Measurements from ENCODE around the gene CDH15. TPM values are rescaled to one million over a fixed set of nuclear protein-coding genes. Genes with fewer than 3 reads are reported as not detected.

Gene CDH15
- total RNA-seq, 1 experiment from 2014 or later, result 0.46 TPM

GRCh38 chr16:89143201-89143741 lies 28.3 kb upstream of the CDH15 start (continued):
- TF ChIP-seq, protein P1, sequence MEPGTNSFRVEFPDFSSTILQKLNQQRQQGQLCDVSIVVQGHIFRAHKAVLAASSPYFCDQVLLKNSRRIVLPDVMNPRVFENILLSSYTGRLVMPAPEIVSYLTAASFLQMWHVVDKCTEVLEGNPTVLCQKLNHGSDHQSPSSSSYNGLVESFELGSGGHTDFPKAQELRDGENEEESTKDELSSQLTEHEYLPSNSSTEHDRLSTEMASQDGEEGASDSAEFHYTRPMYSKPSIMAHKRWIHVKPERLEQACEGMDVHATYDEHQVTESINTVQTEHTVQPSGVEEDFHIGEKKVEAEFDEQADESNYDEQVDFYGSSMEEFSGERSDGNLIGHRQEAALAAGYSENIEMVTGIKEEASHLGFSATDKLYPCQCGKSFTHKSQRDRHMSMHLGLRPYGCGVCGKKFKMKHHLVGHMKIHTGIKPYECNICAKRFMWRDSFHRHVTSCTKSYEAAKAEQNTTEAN (CRISPR knock-in tag; IDR thresholded peaks at IDR 0.05), result no peak
- no peak for TF ChIP-seq HMGA2 (CRISPR knock-in tag; IDR thresholded peaks at IDR 0.05)
- TF ChIP-seq FOXJ3 (CRISPR knock-in tag; IDR thresholded peaks at IDR 0.05; ENCODE audit: borderline replicate concordance), result no peak
- TF ChIP-seq CREM (CRISPR knock-in tag; IDR thresholded peaks at IDR 0.05), result no peak

- DNase-seq (ENCODE audit: low spot score), result no peak
- Mint-ChIP-seq H3K27me3 (ENCODE audit: low read depth) (no peaks in the 10 kb centered on the region), H3K36me3 (peaks cover 27% of the 10 kb centered on the region), H3K9me3 (peaks cover 14% of the 10 kb centered on the region), H3K27ac (peak overlapping the region; percentile 52; the same call in 1 of the 2 replicates), H3K4me1 (no peaks in the 10 kb centered on the region), H3K4me3 (no peak overlapping the region)
- ChIA-PET CTCF (interaction anchor here (0.6 kb wide), 1 partner anchor 342 kb away, joined by 3 read pairs; no protein-coding TSS in a partner anchor), POLR2A (no interaction called here)
- no peak for TF ChIP-seq ZNF219 (CRISPR knock-in tag; IDR thresholded peaks at IDR 0.05; ENCODE audit: borderline replicate concordance)
- TF ChIP-seq SMAD4 (CRISPR knock-in tag; IDR thresholded peaks at IDR 0.05), result no peak
- TF ChIP-seq CREM (CRISPR knock-in tag; IDR thresholded peaks at IDR 0.05), result no peak
- no peak for TF ChIP-seq CREB1 (CRISPR knock-in tag; IDR thresholded peaks at IDR 0.05)
- no peak for TF ChIP-seq AR (CRISPR knock-in tag; IDR thresholded peaks at IDR 0.05)
- ATAC-seq, result no peak
These were observed 27.5 kb upstream of the CDH15 start for GRCh38 chr16:89143911-89144675.

DNA sequence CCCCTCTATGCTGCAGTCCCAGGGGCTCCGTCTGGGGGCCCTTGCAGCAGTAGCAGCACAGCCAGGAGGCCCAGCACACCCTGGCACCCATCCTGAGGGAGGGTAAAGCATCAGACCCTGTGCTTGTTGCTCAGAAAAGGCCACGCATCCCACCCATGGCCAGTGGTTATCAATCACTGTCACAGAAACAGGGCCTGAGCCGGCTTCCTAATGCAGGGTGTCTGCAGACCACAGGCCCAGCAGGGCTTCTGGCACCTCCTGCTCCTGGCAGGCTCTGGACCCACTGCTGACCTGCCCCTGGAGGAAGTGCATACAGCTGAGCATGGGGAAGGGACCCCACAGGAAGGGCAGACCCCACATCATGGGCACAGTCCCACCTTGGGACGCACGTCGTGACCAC lies 26.9 kb upstream of the CDH15 start:
- H3K27me3 Mint-ChIP-seq (ENCODE audit: low read depth), result no peaks in the 10 kb centered on the region
- H3K4me3 Mint-ChIP-seq, result no peak overlapping the region
- DNase-seq (ENCODE audit: low spot score) (no peak), ATAC-seq (no peak)
- POLR2A ChIA-PET, result no interaction called here
- CTCF ChIA-PET, result no interaction called here
- no peak overlapping the region for H3K27ac Mint-ChIP-seq
- peaks cover 20% of the 10 kb centered on the region for H3K9me3 Mint-ChIP-seq
- H3K4me1 Mint-ChIP-seq, result no peaks in the 10 kb centered on the region
- H3K36me3 Mint-ChIP-seq, result peaks cover 32% of the 10 kb centered on the region
- no peak for TF ChIP-seq AR (CRISPR knock-in tag; IDR thresholded peaks at IDR 0.05)
- TF ChIP-seq FOXP1 (CRISPR knock-in tag; IDR thresholded peaks at IDR 0.05; ENCODE audit: borderline replicate concordance), result no peak
- TF ChIP-seq MXD4 (CRISPR knock-in tag; IDR thresholded peaks at IDR 0.05; ENCODE audit: borderline replicate concordance), result no peak
- TF ChIP-seq ZBTB21 (CRISPR knock-in tag; IDR thresholded peaks at IDR 0.05; ENCODE audit: borderline replicate concordance), result no peak
- TF ChIP-seq E2F1 (CRISPR knock-in tag; IDR thresholded peaks at IDR 0.05), result no peak
- no peak for TF ChIP-seq MLX (CRISPR knock-in tag; IDR thresholded peaks at IDR 0.05)
- no peak for TF ChIP-seq ATF2 (CRISPR knock-in tag; IDR thresholded peaks at IDR 0.05; ENCODE audit: borderline replicate concordance, low read depth)
- no peak for TF ChIP-seq NFATC4 (CRISPR knock-in tag; IDR thresholded peaks at IDR 0.05)
- no peak for TF ChIP-seq ESRRA (CRISPR knock-in tag; IDR thresholded peaks at IDR 0.05; ENCODE audit: borderline replicate concordance)
- TF ChIP-seq IRF1 (CRISPR knock-in tag; IDR thresholded peaks at IDR 0.05), result no peak
- no peak for TF ChIP-seq FOXP4 (CRISPR knock-in tag; IDR thresholded peaks at IDR 0.05)

Data from WTC11 (cell line).